GM12801 (cell line): Measurements from ENCODE around the gene SPRY4.

ENCODE experiments used
- TF ChIP-seq, protein P1 (sequence below): IDR thresholded peaks from one replicate; pipeline ENCODE4 v1.5.1; 2011; ENCODE audit warnings: control low read depth; ENCODE audit not compliant: insufficient read length; ENCODE audit errors: extremely low read depth

SPRY4 gene

DNA sequence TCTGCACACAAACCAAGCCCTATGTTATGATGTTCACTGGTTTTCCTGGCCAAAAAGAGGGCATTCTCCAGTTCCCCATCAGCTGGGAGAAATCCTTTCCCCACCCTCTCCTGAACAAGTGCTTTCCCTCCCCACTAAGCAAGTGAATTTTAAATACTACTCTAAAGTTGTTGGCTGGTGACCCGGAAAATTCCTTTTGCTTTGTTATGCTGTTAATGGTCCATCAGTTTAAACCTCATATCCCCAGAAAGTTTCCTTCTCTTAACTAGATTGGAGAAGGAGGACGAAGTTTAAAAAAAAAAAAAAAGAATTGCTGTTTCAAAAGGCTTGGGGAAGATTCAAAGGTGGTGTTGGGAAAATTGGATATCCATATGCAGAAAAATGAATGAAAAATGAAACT is 21.9 kb upstream of the SPRY4 start:
- TF ChIP-seq, protein P1, sequence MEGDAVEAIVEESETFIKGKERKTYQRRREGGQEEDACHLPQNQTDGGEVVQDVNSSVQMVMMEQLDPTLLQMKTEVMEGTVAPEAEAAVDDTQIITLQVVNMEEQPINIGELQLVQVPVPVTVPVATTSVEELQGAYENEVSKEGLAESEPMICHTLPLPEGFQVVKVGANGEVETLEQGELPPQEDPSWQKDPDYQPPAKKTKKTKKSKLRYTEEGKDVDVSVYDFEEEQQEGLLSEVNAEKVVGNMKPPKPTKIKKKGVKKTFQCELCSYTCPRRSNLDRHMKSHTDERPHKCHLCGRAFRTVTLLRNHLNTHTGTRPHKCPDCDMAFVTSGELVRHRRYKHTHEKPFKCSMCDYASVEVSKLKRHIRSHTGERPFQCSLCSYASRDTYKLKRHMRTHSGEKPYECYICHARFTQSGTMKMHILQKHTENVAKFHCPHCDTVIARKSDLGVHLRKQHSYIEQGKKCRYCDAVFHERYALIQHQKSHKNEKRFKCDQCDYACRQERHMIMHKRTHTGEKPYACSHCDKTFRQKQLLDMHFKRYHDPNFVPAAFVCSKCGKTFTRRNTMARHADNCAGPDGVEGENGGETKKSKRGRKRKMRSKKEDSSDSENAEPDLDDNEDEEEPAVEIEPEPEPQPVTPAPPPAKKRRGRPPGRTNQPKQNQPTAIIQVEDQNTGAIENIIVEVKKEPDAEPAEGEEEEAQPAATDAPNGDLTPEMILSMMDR, result no peak

- TF ChIP-seq, protein P1, result no peak
Observed at GRCh38 chr5:142343531-142343930, 18.7 kb upstream of the SPRY4 start.

DNA sequence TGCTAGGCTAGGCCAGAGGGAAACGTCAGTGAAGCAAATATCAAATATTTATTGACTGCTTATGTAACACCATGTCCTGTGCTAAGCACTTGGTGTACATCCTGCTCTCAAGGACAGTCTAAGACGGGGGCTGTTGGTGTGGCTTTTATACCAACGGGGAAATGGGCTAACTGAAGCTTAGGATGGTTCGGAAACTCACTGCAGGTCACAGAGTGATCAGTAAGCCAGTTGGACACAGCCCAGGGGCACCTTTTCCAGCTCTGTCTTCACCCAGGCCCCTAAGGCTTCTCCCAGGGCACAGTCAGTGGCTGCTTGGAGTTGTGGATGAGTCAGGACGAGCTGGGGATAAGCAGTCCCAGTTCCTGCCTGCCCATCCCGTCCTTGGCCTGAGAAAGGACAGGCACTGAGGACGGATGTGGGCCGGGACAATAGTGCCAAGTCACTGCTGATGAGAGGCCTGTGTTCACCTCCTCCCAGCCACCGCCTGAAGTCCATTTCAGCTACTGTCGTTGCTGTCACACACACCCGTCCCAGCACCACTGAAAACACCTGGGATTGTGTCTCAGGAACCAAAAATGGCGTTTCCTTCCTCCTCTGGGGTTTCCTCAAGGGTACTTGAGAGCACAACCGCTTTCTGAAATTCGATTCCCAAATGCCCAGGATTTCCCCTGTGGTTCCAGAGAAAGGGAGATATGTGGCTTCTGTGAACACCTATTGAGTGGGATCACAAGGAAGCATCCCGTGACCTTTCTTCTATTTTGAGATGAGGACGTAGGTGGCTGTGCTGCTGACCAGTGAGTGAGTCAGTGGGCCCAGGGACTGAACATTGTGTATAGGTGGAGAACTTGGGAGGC is 17.5 kb upstream of the SPRY4 start:
- TF ChIP-seq, protein P1, result no peak

GRCh38 chr5:142339781-142340180 is 15.0 kb upstream of the SPRY4 start:
- TF ChIP-seq, protein P1, result no peak

DNA sequence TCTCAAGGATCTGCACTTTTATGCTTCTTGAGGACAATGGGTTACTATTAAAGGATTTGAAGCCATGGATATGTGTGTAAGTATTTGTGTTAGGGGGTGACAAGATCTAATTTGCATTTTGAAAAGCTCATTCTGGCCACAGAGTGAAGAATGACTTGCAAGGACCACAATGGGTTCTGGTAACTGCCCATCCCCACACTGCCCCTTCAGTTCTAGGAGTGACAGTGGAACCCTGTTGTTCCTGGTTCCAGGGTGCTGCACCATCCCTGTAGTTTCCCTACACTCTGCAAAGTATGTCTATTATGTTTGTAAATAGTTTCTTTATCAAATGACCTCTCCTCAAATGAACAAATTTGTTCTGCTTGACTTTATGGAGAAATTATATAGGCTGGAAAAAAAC is 9.7 kb upstream of the SPRY4 start:
- TF ChIP-seq, protein P1, result no peak

DNA sequence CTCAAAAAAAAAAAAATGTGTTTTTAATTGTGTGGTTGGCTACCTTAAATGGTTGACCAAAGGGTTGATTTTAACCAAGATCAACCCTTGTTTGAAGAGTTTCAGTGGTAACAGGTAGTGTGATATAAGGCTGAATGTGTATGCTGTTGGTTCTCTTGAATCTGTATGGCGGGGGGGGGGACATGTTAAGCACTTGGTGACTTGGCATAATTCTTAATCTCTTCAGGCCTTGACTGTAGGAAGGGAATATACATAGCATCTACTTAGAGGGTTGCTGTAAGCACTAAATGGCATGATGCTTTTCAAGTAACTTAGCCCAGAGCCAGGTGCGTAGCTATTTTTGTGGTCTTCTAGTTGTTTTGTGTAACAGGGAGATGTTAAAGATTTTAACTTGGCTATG is 5.6 kb upstream of the SPRY4 start:
- TF ChIP-seq, protein P1, result no peak

GRCh38 chr5:142330026-142330425 is 5.2 kb upstream of the SPRY4 start:
- TF ChIP-seq, protein P1, result no peak
